Measurements from ENCODE around the gene TIMP1. TPM values are rescaled to one million over a fixed set of nuclear protein-coding genes. Genes with fewer than 3 reads are reported as not detected.

Gene TIMP1
- total RNA-seq, 2 donors from 2014 or later: 373 to 916 TPM

GRCh38 chrX:47629419-47630200 lies 47.4 kb downstream of the TIMP1 start, which contains the start of gene CFP:
Gene CFP (minus strand): TSS chrX:47629930. CDS start chrX:47629844, 86 bp downstream.
- WGBS: 68% methylated on average over 12 of the region's 14 CpGs
- TF ChIP-seq POLR2AphosphoS5 (IDR thresholded peaks at IDR 0.05) (no peak), CTCF (IDR thresholded peaks at IDR 0.05) (no peak), POLR2A (IDR thresholded peaks at IDR 0.05) (no peak)
- no peaks in the 10 kb centered on the region for H3K4me1 ChIP-seq (replicated peaks)
- no peak for DNase-seq (ENCODE audit: low spot score)
- no peaks in the 10 kb centered on the region for H3K27me3 ChIP-seq (replicated peaks; ENCODE audit: insufficient read depth)
- no peaks in the 10 kb centered on the region for H3K9me3 ChIP-seq
- intact Hi-C loops (cut with DNase I): no loop called here
- H3K36me3 ChIP-seq: no peaks in the 10 kb centered on the region
- H3K27ac ChIP-seq: no peak within 1 kb of the TSS
- H3K4me3 ChIP-seq: no peak within 1 kb of the TSS

DNA sequence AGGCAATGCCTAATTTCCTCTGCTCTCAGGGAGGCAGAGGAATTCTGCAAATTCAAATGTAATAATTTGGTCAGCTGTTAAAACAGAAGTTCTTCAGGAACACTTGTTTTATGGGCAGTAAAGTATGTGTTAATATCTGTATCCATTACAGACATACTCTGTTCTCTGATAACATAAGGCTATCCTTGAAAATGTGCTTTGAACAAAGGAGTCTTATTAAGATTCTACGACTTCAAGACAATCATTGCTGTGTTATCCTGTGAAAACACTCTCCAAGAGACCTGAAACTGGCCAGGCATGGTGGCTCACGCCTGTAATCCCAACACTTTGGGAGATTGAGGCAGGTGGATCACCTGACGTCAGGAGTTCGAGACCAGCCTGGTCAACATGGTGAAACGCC lies 49.4 kb downstream of the TIMP1 start:
- TF ChIP-seq POLR2AphosphoS5 (IDR thresholded peaks at IDR 0.05): no peak
- no peak for TF ChIP-seq POLR2A (IDR thresholded peaks at IDR 0.05)
- no peak for TF ChIP-seq CTCF (IDR thresholded peaks at IDR 0.05)
- Histone ChIP-seq H3K4me1 (replicated peaks) (no peaks in the 10 kb centered on the region), H3K4me3 (no peak overlapping the region), H3K36me3 (no peaks in the 10 kb centered on the region), H3K9me3 (no peaks in the 10 kb centered on the region), H3K27me3 (replicated peaks; ENCODE audit: insufficient read depth) (no peaks in the 10 kb centered on the region), H3K27ac (no peak overlapping the region)
- 70% methylated on average over 5 of the region's 5 CpGs for WGBS
- DNase-seq (ENCODE audit: low spot score): no peak
- intact Hi-C loops (cut with DNase I): no loop called here

- DNase-seq (ENCODE audit: low spot score): no peak
- TF ChIP-seq POLR2A (IDR thresholded peaks at IDR 0.05) (no peak), CTCF (IDR thresholded peaks at IDR 0.05) (no peak)
- intact Hi-C loops (cut with DNase I): no loop called here
- Histone ChIP-seq H3K27me3 (replicated peaks; ENCODE audit: insufficient read depth) (no peaks in the 10 kb centered on the region), H3K4me1 (replicated peaks) (no peaks in the 10 kb centered on the region), H3K9me3 (no peaks in the 10 kb centered on the region), H3K4me3 (no peak overlapping the region), H3K27ac (no peak overlapping the region), H3K36me3 (no peaks in the 10 kb centered on the region)
- 58% methylated on average over 4 of the region's 4 CpGs for WGBS
Observed at GRCh38 chrX:47632666-47633065, 50.4 kb downstream of the TIMP1 start.

DNA sequence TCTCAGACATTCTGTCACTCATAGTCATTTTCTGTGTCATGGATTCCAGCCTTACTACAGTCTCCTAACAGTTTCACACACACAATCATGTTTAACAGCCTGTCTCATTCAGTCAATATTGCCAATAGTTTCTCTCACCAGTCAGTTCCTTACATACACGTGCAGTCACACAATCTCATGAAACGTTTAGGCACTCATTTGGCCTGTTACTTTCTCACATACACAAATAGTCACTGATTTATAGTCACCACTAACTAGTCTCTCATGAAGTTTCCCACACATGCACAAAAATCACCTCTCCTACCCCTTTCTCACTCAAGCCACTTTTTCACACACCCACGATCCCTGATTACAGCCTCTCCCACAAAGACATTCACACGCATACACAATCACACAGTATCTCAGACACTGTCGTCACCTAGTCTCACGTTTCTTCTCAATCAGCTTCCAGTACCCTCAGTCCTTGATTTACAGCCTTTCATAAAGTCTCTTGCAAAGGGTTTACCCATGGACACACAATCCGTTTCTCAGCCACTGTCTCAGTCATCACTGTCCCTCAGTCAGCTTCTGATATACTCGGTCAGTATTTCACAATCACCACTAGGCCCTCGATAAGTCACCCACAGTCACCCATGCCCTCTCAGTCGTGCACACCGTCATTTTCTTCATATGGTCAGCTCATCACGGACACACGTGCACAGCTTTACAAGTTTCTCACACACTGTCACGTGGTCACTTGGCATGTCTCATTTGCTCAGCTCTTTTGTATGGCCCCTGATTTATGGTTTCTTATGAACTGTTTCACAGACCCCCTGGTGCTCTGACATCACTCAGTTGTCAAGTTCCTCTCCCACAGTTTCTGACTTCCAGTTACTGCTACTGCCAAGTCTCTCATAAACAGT lies 51.7 kb downstream of the TIMP1 start:
- H3K4me1 ChIP-seq (replicated peaks): no peaks in the 10 kb centered on the region
- no peak overlapping the region for H3K4me3 ChIP-seq
- DNase-seq (ENCODE audit: low spot score): no peak
- WGBS: 68% methylated on average over 14 of the region's 14 CpGs
- intact Hi-C loops (cut with DNase I): no loop called here
- no peaks in the 10 kb centered on the region for H3K27me3 ChIP-seq (replicated peaks; ENCODE audit: insufficient read depth)
- TF ChIP-seq POLR2A (IDR thresholded peaks at IDR 0.05) (no peak), CTCF (IDR thresholded peaks at IDR 0.05) (no peak)
- H3K9me3 ChIP-seq: no peaks in the 10 kb centered on the region
- H3K36me3 ChIP-seq: no peaks in the 10 kb centered on the region
- no peak overlapping the region for H3K27ac ChIP-seq
